Mammary epithelial cell (primary cell): ENCODE results near the gene KLC4.

Source experiments
- EZH2 ChIP-seq: IDR thresholded peaks from 2 replicates; pipeline ENCODE4 v1.6.1; 2012; ENCODE audit warnings: low read length, inconsistent platforms, borderline replicate concordance
- TF ChIP-seq, protein P1 (sequence below), 2 donors: IDR thresholded peaks in 1 of 2; conservative IDR thresholded peaks in 1 of 2; 2 replicates each; pipeline ENCODE4 v1.5.1; 2011 to 2012; ENCODE audit warnings: inconsistent platforms in 2 of 2, low read length in 2 of 2, mild to moderate bottlenecking in 2 of 2, control low read depth in 1 of 2, low read depth in 1 of 2; ENCODE audit not compliant: insufficient read depth in 1 of 2; ENCODE audit errors: extremely low read depth in 1 of 2

DNA sequence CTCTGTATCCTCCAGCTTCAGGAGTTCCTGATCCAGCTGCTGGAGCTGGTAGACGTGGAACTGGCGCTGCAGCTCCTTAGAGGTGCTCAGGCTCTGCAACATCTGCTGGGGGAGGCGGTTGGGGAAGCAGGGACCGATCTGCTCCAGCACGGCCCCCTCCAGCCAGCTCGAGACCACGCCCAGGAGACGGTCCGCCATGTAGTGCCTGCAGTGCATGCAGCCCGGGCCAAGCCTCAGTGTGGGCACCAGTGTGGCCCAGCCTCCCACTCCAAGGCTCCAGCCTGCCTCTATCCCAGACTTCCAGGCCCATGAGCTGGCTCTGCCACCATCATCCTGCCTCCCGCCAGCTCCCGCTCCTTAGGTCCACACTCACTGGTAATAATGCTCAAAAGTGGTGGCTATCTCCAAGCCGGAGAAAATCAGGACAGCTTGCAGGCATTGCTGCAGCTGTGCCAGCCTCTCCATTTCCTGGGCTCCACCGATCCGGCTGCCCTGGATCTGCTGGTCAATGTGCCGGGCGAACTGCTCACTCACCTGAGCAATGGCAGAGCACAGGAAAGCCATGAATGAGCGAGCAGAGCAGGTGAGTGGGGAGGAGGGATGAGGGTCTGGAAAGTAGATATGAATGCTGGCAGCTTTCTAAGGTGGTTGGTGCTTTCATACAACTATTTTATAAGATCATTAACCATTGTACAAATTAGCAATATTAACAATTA, 18.7 kb upstream of the KLC4 start:
- TF ChIP-seq, protein P1, sequence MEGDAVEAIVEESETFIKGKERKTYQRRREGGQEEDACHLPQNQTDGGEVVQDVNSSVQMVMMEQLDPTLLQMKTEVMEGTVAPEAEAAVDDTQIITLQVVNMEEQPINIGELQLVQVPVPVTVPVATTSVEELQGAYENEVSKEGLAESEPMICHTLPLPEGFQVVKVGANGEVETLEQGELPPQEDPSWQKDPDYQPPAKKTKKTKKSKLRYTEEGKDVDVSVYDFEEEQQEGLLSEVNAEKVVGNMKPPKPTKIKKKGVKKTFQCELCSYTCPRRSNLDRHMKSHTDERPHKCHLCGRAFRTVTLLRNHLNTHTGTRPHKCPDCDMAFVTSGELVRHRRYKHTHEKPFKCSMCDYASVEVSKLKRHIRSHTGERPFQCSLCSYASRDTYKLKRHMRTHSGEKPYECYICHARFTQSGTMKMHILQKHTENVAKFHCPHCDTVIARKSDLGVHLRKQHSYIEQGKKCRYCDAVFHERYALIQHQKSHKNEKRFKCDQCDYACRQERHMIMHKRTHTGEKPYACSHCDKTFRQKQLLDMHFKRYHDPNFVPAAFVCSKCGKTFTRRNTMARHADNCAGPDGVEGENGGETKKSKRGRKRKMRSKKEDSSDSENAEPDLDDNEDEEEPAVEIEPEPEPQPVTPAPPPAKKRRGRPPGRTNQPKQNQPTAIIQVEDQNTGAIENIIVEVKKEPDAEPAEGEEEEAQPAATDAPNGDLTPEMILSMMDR (conservative IDR thresholded peaks at IDR 0.05 in 1 of 2, IDR thresholded peaks at IDR 0.05 in 1 of 2; ENCODE audit: extremely low read depth in 1 of 2, insufficient read depth in 1 of 2, low read depth in 1 of 2, low read length in 2 of 2): no peak
- no peak for TF ChIP-seq EZH2
